Caco-2 (cell line): ENCODE data around the gene ADD2. TPM values are rescaled to one million over a fixed set of nuclear protein-coding genes. Genes with fewer than 3 reads are reported as not detected.

Experiments used
- BruUV-seq: library from RNA; stranded (reverse); fragments of 400-500 nt; replicated peaks from 2 replicates; lab custom pipeline; 2021; lab: Mats Ljungman, UMichigan
- CTCF ChIA-PET: fragments of 300-600 bp; sonication (Branson Sonifier 250); formaldehyde crosslinking; loops from one replicate; lab custom pipeline; 2022; ENCODE audit warnings: antibody characterized with exemption; lab: Charles Lee
- POLR2A ChIA-PET: fragments of 300-600 bp; sonication (Branson Sonifier 250); formaldehyde crosslinking; loops from one replicate; lab custom pipeline; 2022; ENCODE audit warnings: antibody characterized with exemption; lab: Charles Lee
- DNase-seq, 2 experiments: peaks; one replicate each; pipeline versions ENCODE4 v3.0.0 to v3.0.0-alpha.2; 2020 to 2022
- H3K27me3 ChIP-seq: replicated peaks from 2 replicates; pipeline ENCODE4 v1.6.0; 2011; ENCODE audit warnings: low read length; ENCODE audit not compliant: control insufficient read depth, insufficient read depth
- H3K36me3 ChIP-seq: 2 replicates; pipeline ENCODE4 v1.5.1; 2011; ENCODE audit warnings: low read length; ENCODE audit not compliant: control insufficient read depth, insufficient read depth
- H3K4me1 ChIP-seq: fragments of 250-450 bp; sonication (Bioruptor Pico); 2 replicates; pipeline ENCODE4 v1.5.1; 2020; ENCODE audit warnings: mild to moderate bottlenecking
- H3K4me3 ChIP-seq: 2 replicates; pipeline ENCODE4 v1.5.1; 2011; ENCODE audit warnings: low read depth, mild to moderate bottlenecking, control low read depth, low read length
- H3K9me3 ChIP-seq: fragments of 250-450 bp; sonication (Bioruptor Pico); 2 replicates; pipeline ENCODE4 v1.5.1; 2020; ENCODE audit warnings: mild to moderate bottlenecking, moderate library complexity
- H3K27ac Mint-ChIP-seq: one replicate; pipeline ENCODE4 v1.8.0; 2022; ENCODE audit warnings: mixed read lengths; ENCODE audit not compliant: unreplicated experiment
- H3K27me3 Mint-ChIP-seq: one replicate; pipeline ENCODE4 v1.8.0; 2022; ENCODE audit warnings: mixed read lengths; ENCODE audit not compliant: insufficient read depth, unreplicated experiment
- H3K36me3 Mint-ChIP-seq: one replicate; pipeline ENCODE4 v1.8.0; 2022; ENCODE audit warnings: mild to moderate bottlenecking, mixed read lengths; ENCODE audit not compliant: insufficient read depth, unreplicated experiment
- H3K4me1 Mint-ChIP-seq: one replicate; pipeline ENCODE4 v1.8.0; 2022; ENCODE audit warnings: low read depth, mixed read lengths; ENCODE audit not compliant: unreplicated experiment
- H3K4me3 Mint-ChIP-seq: one replicate; pipeline ENCODE4 v1.8.0; 2022; ENCODE audit warnings: mild to moderate bottlenecking, moderate library complexity, mixed read lengths; ENCODE audit not compliant: unreplicated experiment
- H3K9me3 Mint-ChIP-seq: one replicate; pipeline ENCODE4 v1.8.0; 2022; ENCODE audit warnings: mixed read lengths; ENCODE audit not compliant: unreplicated experiment
- CTCF ChIP-seq, 2 experiments: fragments of 200-600 bp in 1 of 2; IDR thresholded peaks; 1 replicate in 1 of 2; 2 replicates in 1 of 2; pipeline versions ENCODE4 v1.5.1 to v1.8.0; 2011 to 2022; ENCODE audit warnings: antibody characterized with exemption in 1 of 2, control low read depth in 1 of 2, inconsistent platforms in 1 of 2, low read depth in 1 of 2, low read length in 1 of 2, mild to moderate bottlenecking in 1 of 2, moderate library complexity in 1 of 2; ENCODE audit not compliant: insufficient read depth in 1 of 2, severe bottlenecking in 1 of 2, unreplicated experiment in 1 of 2
- intact Hi-C: fragments of 100-400 bp; cut with micrococcal nuclease; formaldehyde crosslinking; loops from one replicate; pipeline ENCODE4 v1.10.0; 2022; ENCODE audit not compliant: unreplicated experiment
- total RNA-seq: library from RNA; stranded (reverse); gene quantifications from 2 replicates; pipeline ENCODE4 v1.2.3, GENCODE V29; 2022

Gene ADD2
- total RNA-seq, 1 experiment from 2014 or later, result not detected

GRCh38 chr2:70750320-70750719 is 17.7 kb downstream of the ADD2 start:
- intact Hi-C loops, result no loop called here
- H3K27me3 Mint-ChIP-seq, result peaks cover 7% of the 10 kb centered on the region
- Histone ChIP-seq H3K27me3 (peaks cover 2% of the 10 kb centered on the region), H3K36me3 (no peaks in the 10 kb centered on the region), H3K4me3 (no peak overlapping the region), H3K9me3 (no peaks in the 10 kb centered on the region), H3K4me1 (no peaks in the 10 kb centered on the region)
- TF ChIP-seq CTCF (IDR thresholded peaks at IDR 0.05; ENCODE audit: insufficient read depth in 1 of 2, low read depth in 1 of 2, low read length in 1 of 2, severe bottlenecking in 1 of 2, unreplicated experiment in 1 of 2), result no peak
- H3K36me3 Mint-ChIP-seq, result no peaks in the 10 kb centered on the region
- peaks cover 10% of the 10 kb centered on the region for H3K9me3 Mint-ChIP-seq
- ChIA-PET POLR2A (no interaction called here), CTCF (no interaction called here)
- H3K27ac Mint-ChIP-seq, result no peak overlapping the region
- no peak overlapping the region for H3K4me3 Mint-ChIP-seq
- no TSS peak for BruUV-seq
- H3K4me1 Mint-ChIP-seq, result no peaks in the 10 kb centered on the region
- no peak for DNase-seq

GRCh38 chr2:70748002-70748784 is 19.8 kb downstream of the ADD2 start:
- intact Hi-C loops, result no loop called here
- H3K4me1 ChIP-seq, result no peaks in the 10 kb centered on the region
- H3K36me3 ChIP-seq, result no peaks in the 10 kb centered on the region
- Mint-ChIP-seq H3K27me3 (peaks cover 13% of the 10 kb centered on the region), H3K36me3 (no peaks in the 10 kb centered on the region), H3K9me3 (peaks cover 10% of the 10 kb centered on the region), H3K4me1 (no peaks in the 10 kb centered on the region), H3K4me3 (no peak overlapping the region), H3K27ac (no peak overlapping the region)
- peak in 1 of 2 experiments; percentile 29 for TF ChIP-seq CTCF (IDR thresholded peaks at IDR 0.05; ENCODE audit: insufficient read depth in 1 of 2, low read depth in 1 of 2, low read length in 1 of 2, severe bottlenecking in 1 of 2, unreplicated experiment in 1 of 2)
- no TSS peak for BruUV-seq
- peaks cover 2% of the 10 kb centered on the region for H3K27me3 ChIP-seq
- ChIA-PET POLR2A (no interaction called here), CTCF (interaction anchor here (0.7 kb wide), 1 partner anchor 41 kb away, joined by 3 read pairs; no protein-coding TSS in a partner anchor)
- H3K4me3 ChIP-seq, result no peak overlapping the region
- peak in 1 of 2 experiments; percentile 6 for DNase-seq
- no peaks in the 10 kb centered on the region for H3K9me3 ChIP-seq

- Mint-ChIP-seq H3K27me3 (peaks cover 13% of the 10 kb centered on the region), H3K4me3 (no peak overlapping the region), H3K9me3 (peaks cover 10% of the 10 kb centered on the region), H3K4me1 (no peaks in the 10 kb centered on the region), H3K27ac (no peak overlapping the region), H3K36me3 (no peaks in the 10 kb centered on the region)
- intact Hi-C loops, result no loop called here
- POLR2A ChIA-PET, result no interaction called here
- CTCF ChIA-PET, result no interaction called here
- Histone ChIP-seq H3K27me3 (no peaks in the 10 kb centered on the region), H3K36me3 (no peaks in the 10 kb centered on the region), H3K4me1 (no peaks in the 10 kb centered on the region), H3K9me3 (no peaks in the 10 kb centered on the region), H3K4me3 (no peak overlapping the region)
- no peak for DNase-seq
- TF ChIP-seq CTCF (IDR thresholded peaks at IDR 0.05; ENCODE audit: insufficient read depth in 1 of 2, low read depth in 1 of 2, low read length in 1 of 2, severe bottlenecking in 1 of 2, unreplicated experiment in 1 of 2), result no peak
- no TSS peak for BruUV-seq
Observed at GRCh38 chr2:70747284-70747683, 20.7 kb downstream of the ADD2 start.
